Esophagus squamous epithelium (tissue), 5 donors: ENCODE data around the gene WWOX. TPM values are rescaled to one million over a fixed set of nuclear protein-coding genes. Genes with fewer than 3 reads are reported as not detected.

Source experiments
- DNase-seq: peaks from one replicate; lab custom pipeline; 2025; lab: John Stamatoyannopoulos, UW
- H3K27ac ChIP-seq, 4 donors: fragments of 200-600 bp; sonication (generic); one replicate each; pipeline ENCODE4 v1.5.1; 2016 to 2019; ENCODE audit warnings: mild to moderate bottlenecking in 1 of 4
- H3K27me3 ChIP-seq, 4 donors: fragments of 200-600 bp; sonication (generic); 1 replicate in 3 of 4; 2 replicates in 1 of 4; pipeline versions ENCODE4 v1.5.1 to v1.6.0; 2017 to 2021; ENCODE audit warnings: antibody characterized with exemption in 1 of 4
- H3K36me3 ChIP-seq, 3 donors: fragments of 200-600 bp; sonication (generic); one replicate each; pipeline ENCODE4 v1.5.1; 2016 to 2019
- H3K4me1 ChIP-seq, 3 donors: fragments of 200-600 bp; sonication (generic); one replicate each; pipeline ENCODE4 v1.5.1; 2017 to 2019
- H3K4me3 ChIP-seq, 4 donors: fragments of 200-600 bp; sonication (generic); 1 replicate in 3 of 4; 2 replicates in 1 of 4; pipeline ENCODE4 v1.5.1; 2016 to 2019; ENCODE audit warnings: mild to moderate bottlenecking in 2 of 4, moderate library complexity in 1 of 4
- H3K9me3 ChIP-seq, 3 donors: fragments of 200-600 bp; sonication (generic); one replicate each; pipeline ENCODE4 v1.5.1; 2016 to 2019
- POLR2A ChIP-seq, 4 donors: fragments of 450-650 bp; IDR thresholded peaks; one replicate each; pipeline ENCODE4 v1.6.1; 2017; ENCODE audit warnings: antibody characterized with exemption in 4 of 4, mild to moderate bottlenecking in 4 of 4, moderate library complexity in 3 of 4
- WGBS, 2 donors: methylation state at CpG; one replicate each; pipeline ENCODE4 v1.1.5; 2018; 5-methylcytosine and 5-hydroxymethylcytosine counted together
- intact Hi-C: fragments of 100-400 bp; cut with DNase I; formaldehyde crosslinking; loops from one replicate; pipeline ENCODE4 v1.15.0; 2022
- total RNA-seq, 4 donors: library from RNA; depleted of rRNA; stranded (reverse); fragments of >200 nt; gene quantifications; one replicate each; pipeline ENCODE4 v1.1.0, GENCODE V29; 2016
- TF ChIP-seq, protein P1 (sequence below), 6 experiments: fragments of 450-650 bp in 4 of 6; fragments of 200-600 bp in 2 of 6; sonication (generic) in 2 of 6; IDR thresholded peaks; one replicate each; pipeline ENCODE4 v1.5.1; 2016 to 2019; ENCODE audit warnings: antibody characterized with exemption in 6 of 6, mild to moderate bottlenecking in 4 of 6, moderate library complexity in 4 of 6
- donor health status: DM: yes; HTN: yes; CAD: no.

WWOX gene
- total RNA-seq, 4 donors from 2014 or later: 20.9 to 31.1 (median 27.5) TPM

DNA sequence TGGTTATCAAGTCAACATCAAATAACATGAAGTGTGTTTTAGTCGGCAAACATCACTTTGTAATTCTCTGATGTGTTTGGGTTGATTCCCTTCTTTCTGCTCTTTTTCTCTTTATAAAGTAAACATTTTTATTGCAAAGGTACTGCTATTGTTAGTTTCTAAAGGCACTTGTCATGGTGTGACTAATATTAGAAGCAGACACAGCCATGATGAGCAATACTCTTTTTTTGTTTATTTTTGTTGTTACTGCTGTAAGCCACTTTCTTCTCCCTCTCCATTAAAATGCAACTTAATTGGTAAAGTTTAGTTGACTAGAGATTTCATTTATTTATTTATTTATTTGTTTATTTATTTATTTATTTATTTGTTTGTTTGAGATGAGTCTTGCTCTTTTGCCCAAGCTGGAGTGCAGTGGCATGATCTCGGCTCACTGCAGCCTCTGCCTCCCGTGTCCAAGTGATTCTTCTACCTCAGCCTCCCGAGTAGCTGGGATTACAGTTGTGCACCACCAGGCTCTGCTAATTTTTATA lies 424.7 kb downstream of the WWOX start:
- Histone ChIP-seq H3K9me3 (no peaks in the 10 kb centered on the region), H3K4me1 (peaks cover 0 to 6% (median 0%) of the 10 kb centered on the region in 3 donors), H3K4me3 (no peak overlapping the region), H3K27ac (no peak overlapping the region), H3K36me3 (no peaks in the 10 kb centered on the region), H3K27me3 (no peaks in the 10 kb centered on the region)
- 85 to 89% methylated on average over 4 of the region's 4 CpGs for WGBS, 2 donors
- no peak for DNase-seq
- TF ChIP-seq, protein P1, sequence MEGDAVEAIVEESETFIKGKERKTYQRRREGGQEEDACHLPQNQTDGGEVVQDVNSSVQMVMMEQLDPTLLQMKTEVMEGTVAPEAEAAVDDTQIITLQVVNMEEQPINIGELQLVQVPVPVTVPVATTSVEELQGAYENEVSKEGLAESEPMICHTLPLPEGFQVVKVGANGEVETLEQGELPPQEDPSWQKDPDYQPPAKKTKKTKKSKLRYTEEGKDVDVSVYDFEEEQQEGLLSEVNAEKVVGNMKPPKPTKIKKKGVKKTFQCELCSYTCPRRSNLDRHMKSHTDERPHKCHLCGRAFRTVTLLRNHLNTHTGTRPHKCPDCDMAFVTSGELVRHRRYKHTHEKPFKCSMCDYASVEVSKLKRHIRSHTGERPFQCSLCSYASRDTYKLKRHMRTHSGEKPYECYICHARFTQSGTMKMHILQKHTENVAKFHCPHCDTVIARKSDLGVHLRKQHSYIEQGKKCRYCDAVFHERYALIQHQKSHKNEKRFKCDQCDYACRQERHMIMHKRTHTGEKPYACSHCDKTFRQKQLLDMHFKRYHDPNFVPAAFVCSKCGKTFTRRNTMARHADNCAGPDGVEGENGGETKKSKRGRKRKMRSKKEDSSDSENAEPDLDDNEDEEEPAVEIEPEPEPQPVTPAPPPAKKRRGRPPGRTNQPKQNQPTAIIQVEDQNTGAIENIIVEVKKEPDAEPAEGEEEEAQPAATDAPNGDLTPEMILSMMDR (IDR thresholded peaks at IDR 0.05): no peak
- TF ChIP-seq POLR2A (IDR thresholded peaks at IDR 0.05): no peak
- intact Hi-C loops: no loop called here

DNA sequence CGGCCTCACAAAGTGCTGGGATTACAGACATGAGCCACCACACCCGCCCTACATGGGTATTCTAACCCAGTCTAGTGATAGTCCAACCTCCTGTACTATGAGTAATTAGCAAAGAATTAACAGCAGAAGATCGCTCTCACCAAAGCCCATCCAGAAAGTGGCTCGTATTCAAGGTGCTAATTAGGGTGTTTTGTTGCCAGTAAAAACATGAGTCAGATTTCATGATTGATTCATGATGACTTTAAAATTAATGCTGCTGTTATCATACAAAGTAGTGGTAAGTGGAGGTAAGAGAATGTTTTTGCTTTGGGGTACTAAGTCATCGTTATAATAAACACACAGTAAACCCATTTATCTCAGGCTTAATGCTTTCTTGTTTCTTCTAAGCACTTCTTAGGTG lies 428.8 kb downstream of the WWOX start:
- intact Hi-C loops: no loop called here
- peaks cover 0 to 4% (median 0%) of the 10 kb centered on the region in 4 donors for H3K27me3 ChIP-seq
- H3K9me3 ChIP-seq: no peaks in the 10 kb centered on the region
- no peak for TF ChIP-seq POLR2A (IDR thresholded peaks at IDR 0.05)
- TF ChIP-seq, protein P1 (IDR thresholded peaks at IDR 0.05): no peak
- H3K4me3 ChIP-seq: no peak overlapping the region
- H3K27ac ChIP-seq: no peak overlapping the region
- 47 to 59% methylated on average over 4 to 5 of the region's 5 CpGs for WGBS, 2 donors
- peaks cover 0 to 6% (median 0%) of the 10 kb centered on the region in 3 donors for H3K4me1 ChIP-seq
- no peak for DNase-seq
- H3K36me3 ChIP-seq: no peaks in the 10 kb centered on the region

DNA sequence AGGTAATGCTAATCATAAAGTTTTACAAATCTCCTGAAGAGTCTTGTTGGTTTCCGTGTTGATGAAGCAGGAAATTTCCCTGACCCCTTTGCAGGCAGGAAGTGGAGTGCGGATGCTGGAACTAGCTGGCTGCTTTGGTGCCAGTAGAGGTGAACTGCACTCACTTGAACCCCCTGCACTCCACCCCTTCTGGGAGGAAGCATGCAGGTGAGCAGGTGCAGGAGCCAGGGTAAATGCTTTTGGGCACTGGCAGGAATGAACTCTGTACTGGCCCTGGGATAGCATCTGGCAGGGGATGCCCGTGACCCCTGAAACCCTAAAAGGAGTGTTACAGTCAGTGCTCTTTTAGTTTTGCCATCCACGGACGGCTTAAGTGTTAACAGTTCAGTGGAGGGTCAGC lies 430.4 kb downstream of the WWOX start:
- TF ChIP-seq POLR2A (IDR thresholded peaks at IDR 0.05): no peak
- TF ChIP-seq, protein P1 (IDR thresholded peaks at IDR 0.05): no peak
- no peaks in the 10 kb centered on the region for H3K9me3 ChIP-seq
- H3K27ac ChIP-seq: no peak overlapping the region
- no peaks in the 10 kb centered on the region for H3K36me3 ChIP-seq
- no peak for DNase-seq
- no peak overlapping the region for H3K4me3 ChIP-seq
- WGBS, 2 donors: 98% methylated on average over 4 of the region's 5 CpGs; no CpG with 5 or more reads in 1 of the 2 donors
- intact Hi-C loops: no loop called here
- H3K27me3 ChIP-seq: peaks cover 0 to 4% (median 0%) of the 10 kb centered on the region in 4 donors
- peaks cover 0 to 6% (median 0%) of the 10 kb centered on the region in 3 donors for H3K4me1 ChIP-seq

DNA sequence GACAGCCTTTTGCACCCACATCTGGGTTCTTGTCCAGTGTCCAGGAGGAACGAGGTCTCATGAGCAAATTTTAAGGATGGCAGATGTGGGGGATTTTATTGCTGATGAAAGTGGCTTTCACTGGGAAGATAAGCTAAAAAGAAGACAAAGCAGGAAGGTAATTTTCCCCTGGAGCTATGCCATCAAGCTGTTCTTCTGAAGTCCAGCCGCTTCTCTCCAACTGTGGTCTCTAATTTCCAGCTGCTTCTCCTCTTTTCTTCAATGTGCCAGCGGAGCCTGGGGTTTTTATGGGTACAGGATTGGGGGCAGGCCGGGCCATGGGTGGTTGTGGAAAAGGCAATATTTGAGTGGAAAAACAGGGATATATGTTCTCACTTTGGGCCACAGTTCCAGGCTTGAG lies 430.8 kb downstream of the WWOX start:
- H3K4me3 ChIP-seq: no peak overlapping the region
- no peak overlapping the region for H3K27ac ChIP-seq
- intact Hi-C loops: no loop called here
- peaks cover 0 to 6% (median 0%) of the 10 kb centered on the region in 3 donors for H3K4me1 ChIP-seq
- peaks cover 0 to 4% (median 0%) of the 10 kb centered on the region in 4 donors for H3K27me3 ChIP-seq
- TF ChIP-seq, protein P1 (IDR thresholded peaks at IDR 0.05): no peak
- DNase-seq: no peak
- no peaks in the 10 kb centered on the region for H3K9me3 ChIP-seq
- 68 to 69% methylated on average over 4 of the region's 4 CpGs for WGBS, 2 donors
- H3K36me3 ChIP-seq: no peaks in the 10 kb centered on the region

DNA sequence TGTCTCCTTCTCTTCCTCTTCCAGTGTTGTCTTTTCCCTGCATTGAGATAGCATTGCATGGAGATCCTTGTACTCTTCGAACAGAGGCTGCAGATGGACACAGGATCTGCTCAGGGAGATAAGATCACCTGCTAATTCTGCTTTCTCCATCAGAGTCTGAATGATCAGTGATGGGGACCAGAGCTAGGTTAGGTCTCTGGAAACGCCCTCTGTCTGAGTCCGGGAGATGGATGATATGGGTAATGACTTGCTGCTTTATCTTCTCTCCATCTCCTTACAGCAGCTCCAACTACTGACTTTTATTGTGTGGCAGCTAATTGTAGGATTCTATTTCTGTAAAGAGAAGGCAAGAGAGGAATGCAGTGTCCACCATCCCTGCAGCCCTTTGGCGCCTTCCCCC lies 435.6 kb downstream of the WWOX start:
- H3K27me3 ChIP-seq: peaks cover 0 to under 1% (median 0%) of the 10 kb centered on the region in 4 donors
- H3K9me3 ChIP-seq: no peaks in the 10 kb centered on the region
- no peaks in the 10 kb centered on the region for H3K4me1 ChIP-seq
- TF ChIP-seq, protein P1 (IDR thresholded peaks at IDR 0.05): no peak
- intact Hi-C loops: no loop called here
- no peak overlapping the region for H3K27ac ChIP-seq
- no peak overlapping the region for H3K4me3 ChIP-seq
- no peak for DNase-seq
- 92 to 96% methylated on average over 4 of the region's 4 CpGs for WGBS, 2 donors
- H3K36me3 ChIP-seq: no peaks in the 10 kb centered on the region
